Measurements from ENCODE around the gene ZNRF1. TPM values are rescaled to one million over a fixed set of nuclear protein-coding genes. Genes with fewer than 3 reads are reported as not detected.
"Not testable (repeated sequence)": the region's sequence is repeated elsewhere in the genome, so short reads cannot be mapped to it uniquely, and the experiment has no call there.

Gene ZNRF1
- polyA plus RNA-seq (2013, experiment 1 of 2; ENCODE audit: insufficient read length): 28.8 TPM
- 29.5 TPM for polyA plus RNA-seq (2013, experiment 2 of 2; ENCODE audit: insufficient read length)

DNA sequence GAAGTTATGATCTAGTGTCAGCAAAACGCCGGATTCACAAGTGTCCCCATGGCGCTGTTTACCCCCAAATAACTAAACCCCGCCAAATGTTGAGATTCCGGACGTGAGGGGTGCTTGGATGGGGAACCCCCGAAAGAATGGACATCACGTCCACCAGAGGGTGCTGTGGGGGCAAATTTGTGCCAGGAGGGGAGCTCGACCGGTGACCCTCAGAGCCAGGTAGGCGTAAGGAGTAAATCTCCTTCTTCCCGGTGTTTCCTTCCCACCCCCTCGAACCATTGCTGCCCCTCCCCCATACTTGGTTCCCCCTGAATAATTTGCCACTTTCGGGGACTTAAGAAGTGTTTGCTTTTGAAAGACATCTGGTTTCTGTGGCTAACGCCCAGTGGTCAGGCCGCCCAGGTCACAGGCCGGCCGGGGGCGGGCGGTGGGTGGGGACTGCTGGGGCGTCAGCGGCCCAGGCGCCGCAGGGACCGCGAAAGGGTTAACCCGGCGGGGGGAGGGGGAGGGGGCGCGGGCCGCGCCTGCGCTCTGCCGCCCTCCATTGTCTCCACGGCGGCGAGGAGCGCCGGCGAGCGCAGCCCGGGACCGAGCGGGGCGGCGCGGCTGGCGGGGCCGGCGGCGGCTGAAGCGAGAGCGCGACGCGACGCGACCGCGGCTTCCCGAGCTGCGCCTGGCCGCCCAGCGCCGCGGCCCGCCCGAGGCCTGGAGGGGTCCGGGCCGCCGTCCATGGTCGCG is at the start of gene ZNRF1:
Gene ZNRF1 (plus strand): TSS at position 544 of the 738 bp plus-strand sequence. CDS start 648 bp downstream, outside the sequence.
- peak; percentile 82 for DNase-seq

DNA sequence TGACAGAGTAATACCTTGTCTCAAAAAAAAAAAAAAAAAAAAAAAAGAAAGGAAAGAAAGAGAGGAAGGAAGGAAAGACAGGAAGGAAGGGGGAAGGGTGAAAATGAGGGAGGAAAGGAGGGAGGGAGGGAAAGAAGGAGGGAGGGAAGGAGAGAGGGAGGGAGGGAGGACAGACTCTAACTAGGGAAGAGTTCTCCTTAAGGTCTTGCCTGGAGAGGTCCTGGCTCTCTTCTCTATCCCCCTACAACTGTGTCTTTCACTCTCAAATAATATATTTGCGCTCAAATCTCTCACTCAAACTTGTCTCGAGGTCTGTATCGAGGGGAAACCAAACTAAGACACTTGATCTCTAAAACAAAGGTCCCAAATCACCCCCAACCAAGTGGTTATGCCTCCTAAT is 49.5 kb upstream of the ZNRF1 start:
- DNase-seq: no peak

DNA sequence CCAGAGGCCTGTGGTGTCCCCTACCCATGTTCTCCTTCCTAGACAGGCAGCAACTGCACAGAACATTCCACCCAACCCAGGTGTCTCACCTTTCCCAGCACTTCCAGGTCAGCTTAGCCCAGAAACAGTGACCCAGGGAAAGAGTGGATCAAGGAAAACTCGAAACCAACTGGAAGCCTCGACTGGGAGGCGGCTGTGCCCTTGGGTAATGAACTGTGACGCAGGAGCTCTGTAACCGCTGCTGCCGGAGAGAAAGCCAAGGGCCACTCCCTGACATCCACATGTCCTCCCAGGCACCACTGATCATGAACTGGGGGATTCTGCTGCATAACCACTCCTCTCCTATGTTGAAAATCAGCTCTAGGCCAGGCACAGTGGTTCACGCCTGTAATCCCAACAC is 48.3 kb upstream of the ZNRF1 start:
- DNase-seq: no peak

DNA sequence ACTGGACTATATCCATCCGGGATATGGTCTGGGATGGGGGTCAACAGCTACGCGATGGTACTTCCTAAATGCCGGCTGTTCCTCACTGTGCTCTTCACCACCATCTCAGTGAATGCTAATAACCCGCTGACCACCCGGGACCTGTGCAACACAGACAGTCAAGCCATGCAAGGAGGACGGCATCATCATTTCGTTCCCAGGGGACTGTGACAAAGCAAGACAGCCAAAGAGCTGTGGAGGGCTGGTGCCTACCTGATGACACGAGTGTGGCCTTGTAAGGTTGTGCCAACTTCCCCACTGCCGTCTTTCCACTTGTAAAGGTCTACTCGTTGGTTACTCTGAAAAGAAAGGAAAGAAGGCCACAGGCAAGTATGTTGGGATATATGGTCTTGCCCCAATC is 47.6 kb upstream of the ZNRF1 start:
- no peak for DNase-seq

DNA sequence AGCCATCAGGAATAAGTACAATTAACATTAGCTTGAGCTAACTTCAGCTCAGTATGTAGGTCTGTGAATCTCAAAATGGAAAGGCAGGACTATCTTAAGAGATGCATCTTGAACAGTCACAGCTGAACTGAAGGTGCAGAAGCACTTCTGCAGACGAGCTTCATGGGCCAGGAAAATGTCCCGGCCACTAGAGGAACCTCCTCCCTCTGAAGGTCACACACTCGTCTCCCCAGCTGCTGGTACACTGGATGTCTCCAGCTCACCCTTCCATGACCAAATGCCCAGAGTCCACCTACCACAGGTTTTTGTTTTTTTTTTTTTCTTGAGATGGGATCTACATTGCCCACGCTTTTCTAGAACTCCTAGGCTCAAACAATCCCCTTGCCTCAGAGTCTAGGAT is 47.1 kb upstream of the ZNRF1 start:
- DNase-seq: no peak

DNA sequence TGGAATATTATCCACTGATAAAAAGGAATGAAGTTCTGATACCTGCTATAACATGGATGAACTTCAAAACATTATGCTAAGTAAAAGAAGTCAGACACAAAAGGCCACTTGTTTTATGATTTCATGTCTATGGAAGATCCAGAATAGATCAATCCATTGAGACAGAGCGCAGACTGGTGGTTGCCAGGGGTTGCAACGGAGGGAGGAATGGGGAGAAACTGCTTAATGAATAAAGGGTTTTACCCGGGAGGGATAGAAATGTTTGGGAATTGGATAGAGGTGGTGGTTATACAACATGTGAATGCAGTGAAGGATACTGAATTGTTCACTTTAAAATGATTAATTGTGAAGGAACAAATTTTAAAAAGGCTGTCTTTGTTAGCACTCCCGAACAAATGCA is 44.1 kb upstream of the ZNRF1 start:
- no peak for DNase-seq

DNA sequence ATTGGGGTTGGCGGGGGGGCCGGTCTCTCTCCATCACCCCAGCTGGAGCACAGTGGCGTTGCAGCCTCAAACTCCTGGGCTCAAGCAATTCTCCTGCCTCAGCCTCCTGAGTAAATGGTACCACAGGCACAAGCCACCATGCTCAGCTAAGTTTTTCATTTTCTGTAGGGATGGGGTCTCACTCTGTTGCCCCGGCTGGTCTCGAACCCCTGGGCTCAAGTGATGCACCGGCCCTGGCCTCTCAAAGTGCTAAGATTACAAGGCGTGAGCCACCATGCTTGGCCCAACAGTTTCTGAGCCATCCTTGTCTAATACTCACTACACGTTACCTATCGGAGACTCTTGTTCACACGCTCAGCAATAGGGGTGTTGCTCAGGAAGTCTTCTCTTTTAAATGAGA is 25.5 kb upstream of the ZNRF1 start:
- no peak for DNase-seq

DNA sequence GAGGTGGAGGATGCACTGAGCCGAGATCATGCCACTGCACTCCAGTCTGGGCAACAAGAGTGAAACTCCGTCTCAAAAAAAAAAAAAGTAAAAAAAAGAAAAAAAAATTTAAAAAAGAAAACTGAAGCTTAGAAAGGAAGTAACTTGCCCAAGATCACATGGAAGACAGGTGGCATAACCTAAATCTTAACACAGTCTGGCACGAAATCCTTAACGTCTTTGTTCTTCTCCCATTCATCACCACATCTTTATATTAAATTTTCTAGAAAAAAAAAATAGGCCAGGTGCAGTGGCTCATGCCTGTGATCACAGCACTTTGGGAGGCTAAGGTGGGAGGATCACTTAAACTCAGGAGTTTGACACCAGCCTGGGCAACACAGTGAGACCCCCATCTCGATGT is 23.2 kb upstream of the ZNRF1 start:
- DNase-seq: no peak

DNA sequence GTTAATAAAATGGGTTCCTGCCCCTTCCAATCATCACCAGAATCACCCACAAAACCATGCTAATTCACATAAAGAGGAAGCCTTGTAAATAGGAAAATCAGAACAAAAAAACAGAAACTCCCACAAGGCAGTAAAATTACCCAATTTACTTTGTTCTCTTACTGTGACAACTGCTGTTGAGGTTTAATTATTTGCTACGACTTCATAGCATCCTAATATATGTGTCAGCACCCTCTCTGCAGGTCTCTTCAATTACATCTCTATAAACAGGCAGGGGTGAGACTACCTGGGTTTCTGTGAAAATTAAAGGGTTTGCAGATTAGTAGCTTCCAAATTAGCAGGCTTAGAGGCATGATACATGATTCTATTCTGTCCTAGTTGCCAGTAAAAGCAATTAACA is 16.6 kb upstream of the ZNRF1 start:
- no peak for DNase-seq

DNA sequence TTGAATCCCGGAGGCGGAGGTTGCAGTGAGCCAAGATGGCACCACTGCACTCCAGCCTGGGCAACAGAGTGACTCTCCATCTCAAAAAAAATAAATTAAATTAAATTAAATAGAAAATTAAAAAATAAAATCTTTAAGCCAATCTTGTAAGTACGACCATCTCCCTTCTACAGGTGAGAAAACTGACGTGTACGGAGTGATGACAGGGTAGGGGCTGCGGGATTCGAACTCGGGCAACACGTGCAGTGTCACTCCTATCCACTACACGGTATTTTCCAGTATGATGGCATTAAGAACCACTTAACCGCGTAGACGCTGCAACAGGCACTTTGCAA is 14.7 kb upstream of the ZNRF1 start:
- DNase-seq: no peak

DNA sequence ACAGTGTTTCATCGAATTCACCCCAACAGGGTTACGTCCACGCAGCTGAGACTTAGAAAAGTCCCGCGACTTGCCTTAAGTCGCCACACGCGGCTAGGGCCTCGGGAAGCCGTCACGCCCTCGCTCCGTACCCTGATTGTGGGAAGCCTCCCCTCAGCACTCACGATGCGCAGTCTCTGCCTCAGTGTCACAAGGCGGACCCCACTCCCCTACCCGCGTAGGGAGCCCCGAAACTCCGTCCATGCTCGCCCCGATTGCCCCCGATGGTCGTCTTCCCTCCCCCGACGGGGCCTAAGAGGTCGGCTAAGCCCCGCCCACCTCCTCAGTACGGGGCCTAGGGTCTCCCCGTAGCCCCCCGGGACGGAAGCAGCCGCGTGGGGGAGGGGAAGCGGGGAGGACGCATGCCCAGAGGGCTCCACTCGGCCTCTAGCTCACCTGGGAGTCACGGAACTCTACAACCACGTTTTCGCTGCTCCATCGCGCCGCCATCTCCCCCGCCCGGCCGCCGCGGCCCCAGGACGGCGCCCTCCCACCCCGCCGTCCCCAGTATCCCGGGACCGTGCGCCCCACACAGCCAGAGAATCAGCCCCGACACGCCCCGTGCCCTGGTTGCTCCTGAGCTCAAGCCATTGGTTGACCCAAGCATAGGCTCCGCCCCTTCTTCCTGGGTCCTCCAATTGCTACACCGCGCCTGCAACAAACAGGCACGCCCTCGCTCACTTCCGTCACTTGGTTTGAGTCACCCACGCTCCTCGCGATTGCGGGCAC is 14.1 kb upstream of the ZNRF1 start, which contains the start of gene WDR59:
Gene WDR59 (minus strand): TSS at position 595 of the 768 bp plus-strand sequence. CDS start 106 bp downstream, at position 489.
- peak; percentile 99 for DNase-seq

DNA sequence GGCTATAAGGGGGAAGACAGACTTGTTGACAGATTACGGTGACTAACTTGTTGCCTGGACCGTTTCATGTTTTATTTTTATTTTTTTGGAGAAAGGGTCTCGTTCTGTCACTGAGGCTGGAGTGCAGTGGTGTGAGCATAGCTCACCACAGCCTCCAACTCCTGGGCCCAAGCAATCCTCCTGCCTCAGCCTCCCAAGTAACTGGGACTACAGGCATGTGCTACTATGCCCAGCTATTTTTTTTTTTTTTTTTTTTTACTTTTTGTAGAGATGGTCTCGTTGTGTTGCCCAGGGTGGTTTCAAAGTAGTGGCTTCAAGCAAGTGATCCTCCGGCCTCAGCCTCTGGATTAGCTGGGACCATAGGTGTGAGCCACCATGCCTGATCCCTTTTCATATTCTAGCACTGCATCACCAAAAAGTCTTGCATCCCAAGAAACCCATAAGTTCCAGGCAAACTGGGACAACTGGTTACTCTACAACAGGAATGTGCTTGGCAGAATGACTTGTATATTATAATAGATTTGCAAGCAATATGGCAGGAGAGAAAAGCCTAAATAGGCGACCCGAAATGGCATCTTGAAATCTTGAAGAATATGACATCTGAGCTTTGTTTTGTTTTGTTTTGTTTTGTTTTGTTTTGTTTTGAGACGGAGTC is 11.7 kb upstream of the ZNRF1 start:
- DNase-seq: no peak

DNA sequence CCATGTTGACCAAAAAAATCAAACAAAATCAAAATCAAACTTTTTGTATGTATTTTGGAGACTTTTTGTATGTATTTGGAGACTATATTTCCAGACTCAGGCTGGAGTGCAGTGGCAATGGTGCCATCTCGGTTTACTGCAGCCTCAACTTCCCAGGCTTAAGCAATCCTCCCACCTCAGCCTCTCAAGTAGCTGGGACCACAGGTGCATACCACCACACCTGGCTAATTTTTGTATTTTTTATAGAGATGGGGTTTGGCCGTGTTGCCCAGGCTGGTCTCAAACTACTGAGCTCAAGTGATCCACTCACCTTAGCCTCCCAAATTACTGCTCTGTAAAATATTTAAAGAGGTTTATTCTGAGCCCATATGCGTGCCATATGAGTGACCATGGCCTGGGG is 9.0 kb upstream of the ZNRF1 start:
- DNase-seq: not testable (repeated sequence)

DNA sequence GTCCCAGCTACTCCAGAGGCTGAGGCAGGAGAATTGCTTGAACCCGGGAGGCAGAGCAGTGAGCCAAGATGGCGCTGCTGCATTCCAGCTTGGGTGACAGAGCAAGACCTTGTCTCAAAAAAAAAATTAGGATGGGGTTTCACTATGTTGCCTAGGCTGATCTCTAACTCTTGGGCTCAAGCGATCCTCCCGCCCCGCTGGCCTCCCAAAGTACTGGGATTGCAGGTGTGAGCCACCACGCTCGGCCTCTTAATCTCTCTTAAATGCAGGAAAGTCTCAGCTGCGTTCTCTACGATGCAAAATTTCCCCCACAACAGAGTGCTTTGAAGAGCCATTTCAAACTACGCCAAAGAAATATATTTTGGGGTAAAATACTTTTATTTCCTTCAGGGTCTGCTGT is 8.0 kb upstream of the ZNRF1 start:
- DNase-seq: no peak

DNA sequence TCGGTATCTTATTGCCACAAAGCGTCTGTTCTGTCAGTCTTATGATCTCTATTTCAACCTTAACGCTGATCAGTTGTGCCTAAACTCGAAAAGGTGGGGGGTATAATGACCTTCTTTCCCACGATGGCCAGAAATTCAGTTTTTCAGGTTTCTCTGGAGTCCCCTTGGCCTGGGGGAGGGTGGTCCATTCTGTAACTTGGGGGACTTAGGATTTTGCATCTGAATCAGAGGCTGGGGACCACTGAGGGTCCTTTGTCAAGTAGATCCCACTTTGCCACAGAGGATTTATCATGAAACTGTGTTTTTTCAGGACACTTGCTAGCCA is 7.6 kb upstream of the ZNRF1 start:
- DNase-seq: no peak

DNA sequence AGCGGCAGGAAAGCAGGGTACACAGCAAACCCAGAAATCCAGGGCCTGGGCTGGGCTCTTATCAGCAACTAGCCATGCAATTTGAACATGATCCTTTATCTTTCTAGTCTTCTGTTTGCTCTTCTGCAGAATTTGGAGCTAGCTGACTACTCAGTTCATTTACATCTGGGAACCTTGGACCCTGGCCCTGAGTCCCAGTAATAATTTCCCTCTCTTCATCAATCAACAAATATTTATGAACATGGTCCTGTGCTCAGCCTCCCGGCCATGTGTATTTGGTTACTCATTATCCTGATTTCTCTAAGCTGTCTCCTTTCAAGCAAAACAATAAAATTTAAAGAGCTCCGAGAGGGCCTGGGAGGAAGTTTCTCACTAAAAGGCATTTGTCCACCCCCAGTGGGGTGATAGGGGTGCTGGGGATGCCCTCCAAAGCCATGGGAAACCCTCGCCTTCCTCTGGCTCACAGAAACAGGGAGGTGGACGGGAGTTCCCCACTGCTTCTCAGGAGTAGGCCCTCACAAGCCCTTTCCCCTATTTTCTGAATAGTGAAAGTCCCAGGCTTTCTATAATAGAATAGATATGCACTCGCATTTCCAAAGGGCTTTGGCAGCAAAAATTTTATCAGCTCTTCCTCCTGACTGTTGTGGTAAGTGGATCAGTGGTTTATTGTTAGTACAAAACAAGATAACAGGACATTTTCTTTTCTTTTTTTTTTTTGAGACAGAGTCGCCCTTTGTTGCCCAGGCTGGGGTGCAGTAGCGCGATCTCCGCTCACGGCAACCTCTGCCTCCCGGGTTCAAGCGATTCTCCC is 7.0 kb upstream of the ZNRF1 start:
- no peak for DNase-seq

DNA sequence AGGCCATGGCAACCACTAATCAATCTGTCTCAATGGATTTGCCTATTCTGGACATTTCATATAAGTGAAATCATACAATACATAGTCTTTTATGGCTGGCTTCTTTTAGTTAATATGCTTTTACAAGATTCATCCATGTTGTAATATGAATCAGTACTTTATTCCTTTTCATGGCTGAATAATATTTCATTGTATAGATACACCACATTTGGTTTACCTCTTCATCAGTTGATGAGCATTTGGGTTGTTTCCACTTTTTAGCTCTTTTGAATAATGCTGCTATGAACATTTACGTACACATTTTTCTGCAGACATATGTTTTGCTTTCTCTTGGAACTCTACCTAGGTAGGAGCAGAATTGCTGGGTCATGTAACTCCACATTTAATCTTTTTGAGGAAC is 2.8 kb upstream of the ZNRF1 start:
- DNase-seq: no peak

DNA sequence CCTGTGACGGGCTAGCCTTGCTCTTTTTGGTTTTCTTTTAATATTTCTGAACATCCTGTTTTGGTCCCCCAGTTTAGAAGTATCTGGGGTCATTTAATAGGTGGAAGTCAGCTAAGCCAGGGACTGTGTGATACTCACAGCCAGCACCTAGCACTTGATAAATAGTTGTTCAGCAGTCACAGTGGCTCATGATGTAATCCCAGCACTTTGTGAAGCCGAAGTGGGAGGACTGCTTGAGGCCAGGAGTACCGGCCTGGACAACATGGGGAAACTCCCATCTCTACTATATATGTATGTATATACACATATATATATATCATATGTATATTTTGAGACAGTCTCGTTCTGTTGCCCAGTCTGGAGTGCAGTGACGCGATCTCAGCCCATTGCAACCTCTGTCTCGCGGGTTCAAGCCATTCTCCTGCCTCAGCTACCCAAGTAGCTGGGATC is 1.8 kb upstream of the ZNRF1 start:
- no peak for DNase-seq

DNA sequence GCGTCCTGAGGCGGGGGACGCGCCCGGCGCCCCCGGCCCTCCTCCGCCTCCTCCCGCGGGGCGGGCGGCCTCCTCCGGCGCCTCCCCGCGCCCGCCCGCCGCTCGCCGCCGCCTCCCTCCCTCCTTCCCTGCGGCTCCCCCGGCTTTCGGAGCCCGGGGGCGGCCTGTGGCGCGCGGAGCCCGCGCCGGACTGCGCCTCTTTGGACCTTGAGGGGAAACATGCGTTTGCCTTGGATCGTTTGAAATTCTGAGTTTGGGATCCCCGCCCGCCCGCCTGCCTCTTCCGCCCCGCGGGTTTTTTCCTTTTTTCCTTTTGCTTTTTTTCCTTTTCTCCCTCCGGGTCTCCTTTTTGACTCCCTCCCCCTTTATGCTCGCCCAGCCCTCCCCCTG is 390 bp downstream of the ZNRF1 start:
- DNase-seq: no peak

DNA sequence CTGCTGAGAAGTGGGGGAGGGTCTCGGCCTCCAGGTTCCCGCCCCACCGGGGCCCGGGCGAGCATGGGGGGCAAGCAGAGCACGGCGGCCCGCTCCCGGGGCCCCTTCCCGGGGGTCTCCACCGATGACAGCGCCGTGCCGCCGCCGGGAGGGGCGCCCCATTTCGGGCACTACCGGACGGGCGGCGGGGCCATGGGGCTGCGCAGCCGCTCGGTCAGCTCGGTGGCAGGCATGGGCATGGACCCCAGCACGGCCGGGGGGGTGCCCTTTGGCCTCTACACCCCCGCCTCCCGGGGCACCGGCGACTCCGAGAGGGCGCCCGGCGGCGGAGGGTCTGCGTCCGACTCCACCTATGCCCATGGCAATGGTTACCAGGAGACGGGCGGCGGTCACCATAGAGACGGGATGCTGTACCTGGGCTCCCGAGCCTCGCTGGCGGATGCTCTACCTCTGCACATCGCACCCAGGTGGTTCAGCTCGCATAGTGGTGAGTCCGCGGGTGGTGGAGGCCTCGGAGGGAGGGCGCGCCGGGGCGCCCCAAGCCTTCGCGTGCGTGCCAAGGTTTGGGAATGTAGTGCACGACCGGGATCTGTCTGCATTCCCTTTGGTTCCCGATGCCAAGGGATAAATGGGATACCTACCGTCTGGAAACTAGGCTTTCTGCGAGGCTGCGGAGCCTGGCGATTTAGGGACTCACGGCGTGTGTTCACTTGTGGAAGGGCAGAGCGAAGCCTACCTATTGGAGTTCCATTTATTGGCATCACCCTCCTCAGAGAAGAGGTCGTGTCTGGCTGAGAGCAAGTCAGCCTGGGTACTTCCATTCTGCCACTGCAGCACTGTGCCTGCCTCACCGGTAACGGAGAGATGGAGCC is 1.0 kb downstream of the ZNRF1 start:
- peak; percentile 59 for DNase-seq

DNA sequence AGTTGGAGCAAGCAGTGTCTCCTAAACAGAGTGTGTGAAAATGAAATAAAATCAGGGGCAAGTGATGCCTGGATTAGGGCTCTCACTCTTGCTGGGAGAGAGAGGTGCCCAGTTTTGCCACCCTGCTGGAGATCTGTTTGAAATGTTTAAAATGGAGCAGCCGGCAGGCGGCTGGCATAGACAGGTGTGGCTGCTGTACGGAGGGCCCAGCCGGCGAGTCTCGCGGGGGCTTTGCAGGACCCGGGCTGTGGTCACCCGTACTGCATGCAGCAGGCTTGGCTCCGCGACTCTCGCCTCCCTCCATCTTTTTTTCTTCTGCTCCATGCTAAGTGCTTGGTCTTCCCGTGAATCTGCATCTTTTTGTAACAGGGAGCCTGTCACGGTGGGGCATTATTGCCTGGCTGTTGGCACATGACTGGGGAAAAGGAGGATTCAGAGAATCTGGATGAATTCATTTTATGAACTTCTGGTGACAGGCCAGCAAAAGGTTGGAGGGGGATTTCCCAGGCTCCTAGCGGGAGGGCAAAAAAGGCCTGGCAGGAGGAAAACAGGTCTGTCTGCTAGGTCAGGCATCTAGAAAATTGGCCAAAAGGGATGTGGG is 1.8 kb downstream of the ZNRF1 start:
- DNase-seq: no peak

Data from fibroblast of skin of scalp (primary cell).